HuH-7 (cell line): ENCODE measurements around the gene KCNQ1.

Source experiments
- DNase-seq: peaks from one replicate; pipeline ENCODE4 v3.0.0; 2011; ENCODE audit warnings: low spot score

The KCNQ1 gene

DNA sequence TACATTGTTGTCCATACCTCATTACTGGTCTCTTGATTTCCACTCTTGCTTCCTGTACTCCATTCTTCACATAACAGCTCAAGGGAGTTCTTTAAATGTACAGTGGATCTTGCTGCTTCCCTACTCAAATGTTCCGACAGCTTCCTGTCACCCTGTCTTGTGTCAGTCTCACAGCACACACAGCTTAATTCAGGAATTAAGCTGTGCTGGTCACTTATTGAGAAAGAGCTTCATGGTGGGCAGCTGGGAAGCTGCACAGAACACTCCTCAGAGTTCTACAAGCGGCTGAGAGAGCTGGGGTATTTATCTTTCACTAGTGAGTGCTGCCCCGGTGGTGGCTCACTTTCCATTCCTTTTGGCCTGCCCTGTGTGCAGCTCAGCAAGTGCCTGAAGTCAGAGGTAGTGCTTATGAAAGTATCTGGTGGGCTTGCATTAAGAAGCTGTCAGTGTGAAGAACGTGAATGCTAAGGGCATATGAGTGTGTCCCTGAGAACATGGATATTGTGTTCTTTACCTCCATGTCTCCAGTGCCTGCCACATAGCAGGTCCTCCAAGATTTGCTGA is 206.3 kb downstream of the KCNQ1 start:
- peak; percentile 0 for DNase-seq

DNA sequence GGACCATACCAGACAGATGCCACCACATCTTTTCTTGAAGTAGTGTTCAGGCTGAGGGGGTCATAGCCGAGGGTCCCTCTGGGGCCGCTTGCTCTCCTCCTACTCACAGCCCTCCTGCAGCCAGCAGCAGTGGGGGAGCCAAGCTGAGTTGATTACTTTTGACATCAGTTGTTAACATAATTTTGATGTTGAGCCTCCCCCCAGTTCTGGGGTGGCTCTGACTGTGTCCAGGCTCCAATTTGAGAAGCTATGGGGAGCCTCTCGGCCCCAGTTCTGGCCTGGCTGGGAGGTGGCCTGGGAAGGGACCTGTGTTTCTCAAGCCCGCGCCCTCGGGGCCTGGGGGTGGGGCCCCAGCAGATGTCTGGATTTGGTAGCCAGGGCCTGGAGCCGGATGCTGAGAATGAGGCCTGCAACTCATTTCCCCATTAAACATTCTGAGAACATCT is 207.0 kb downstream of the KCNQ1 start:
- DNase-seq, result peak; percentile 2

DNA sequence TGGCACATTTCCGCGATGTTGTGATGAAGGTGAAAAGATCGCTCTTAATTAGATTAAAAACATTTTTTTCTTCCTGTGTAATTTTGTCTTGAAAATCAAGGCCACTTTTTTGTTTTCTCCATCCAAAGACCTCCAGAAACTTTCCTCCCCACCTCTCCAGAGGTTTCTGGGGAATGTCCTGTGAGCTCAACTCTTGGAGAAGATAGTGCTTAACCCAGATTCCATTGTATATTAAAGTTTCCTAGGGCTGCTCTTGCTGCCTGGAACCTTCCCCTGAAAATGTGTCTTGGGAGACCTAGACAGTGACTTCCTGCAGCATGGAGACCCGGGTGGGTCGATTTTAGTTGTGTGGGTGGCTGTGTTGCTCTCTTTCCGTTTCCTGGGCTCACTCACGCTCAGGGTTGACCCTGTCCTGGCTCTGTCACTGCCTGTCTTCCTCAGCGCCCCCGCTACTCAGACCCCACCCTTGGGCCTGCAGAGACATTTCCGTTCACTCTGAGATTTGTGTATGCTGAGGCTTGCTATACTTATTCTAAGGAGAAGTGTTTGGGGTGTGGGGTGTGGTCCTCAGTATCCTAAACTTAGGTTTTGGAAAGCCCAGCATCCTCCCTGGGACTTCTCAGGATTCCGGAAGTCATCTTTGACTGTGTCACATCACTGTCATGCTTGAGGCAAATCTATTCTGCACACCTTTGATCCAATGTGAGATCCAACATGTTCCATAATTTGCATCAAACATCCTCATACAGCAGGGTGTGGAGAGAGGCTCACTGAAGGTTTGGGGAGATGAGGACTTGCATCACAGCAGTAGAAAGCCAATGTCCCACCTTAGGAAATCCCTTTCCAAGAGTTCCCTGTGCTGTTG is 207.8 kb downstream of the KCNQ1 start:
- DNase-seq, result peak; percentile 1

DNA sequence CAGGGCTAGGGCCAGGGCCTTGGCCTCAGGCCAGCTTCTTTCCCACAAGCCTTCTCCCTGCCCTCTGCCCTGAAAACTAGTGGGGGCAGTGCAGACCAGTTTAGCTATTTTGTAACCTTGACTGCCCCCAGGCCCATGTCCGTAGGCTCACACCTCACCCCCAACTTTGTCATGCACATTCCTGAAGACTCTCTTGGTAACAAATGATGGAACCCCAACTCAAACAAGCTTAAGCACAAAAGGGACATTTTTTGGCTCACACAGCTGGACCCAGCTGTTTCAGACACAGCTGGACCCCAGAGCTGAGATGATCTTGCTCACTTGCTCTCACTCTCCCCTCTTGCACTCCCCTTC is 208.4 kb downstream of the KCNQ1 start:
- peak; percentile 1 for DNase-seq

DNA sequence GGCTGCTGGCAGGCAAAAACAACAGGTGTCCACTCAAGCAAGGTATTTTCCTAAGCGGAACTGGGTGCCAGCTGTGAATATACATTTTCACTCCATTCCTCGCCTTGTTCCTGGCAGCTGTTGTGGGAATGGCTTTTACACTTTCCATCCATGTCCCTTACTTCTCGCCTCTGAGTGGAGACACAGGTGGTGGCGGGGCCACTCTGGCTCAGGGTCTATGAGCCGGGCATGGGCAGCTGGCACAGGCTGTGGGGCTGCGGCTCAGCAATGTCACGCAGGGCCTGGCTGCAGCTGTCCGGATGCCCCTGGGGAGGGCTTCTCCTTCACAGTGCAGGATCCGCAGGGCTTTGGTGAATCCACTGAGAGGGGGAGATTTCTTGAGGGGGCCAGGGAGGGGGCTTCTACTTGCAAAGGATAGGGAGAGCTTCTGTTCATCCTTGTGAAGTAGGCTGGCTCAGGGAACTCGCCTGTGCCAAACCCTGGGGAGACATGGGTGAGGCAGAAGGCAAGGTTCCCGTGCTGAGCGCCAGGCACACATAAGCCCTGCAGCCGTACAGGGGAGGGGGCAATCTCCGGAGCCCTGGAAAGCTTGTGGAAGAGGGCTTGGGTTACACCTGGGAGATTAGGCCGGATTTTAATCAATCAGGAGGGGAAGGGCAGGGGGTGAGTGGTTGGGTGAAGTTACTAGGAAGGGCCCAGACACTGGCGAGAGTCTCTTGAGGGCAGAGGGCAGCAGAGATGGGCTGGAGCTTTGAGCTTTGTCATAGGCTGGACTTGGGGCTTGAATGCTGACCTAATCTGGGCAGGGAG is 209.3 kb downstream of the KCNQ1 start:
- DNase-seq, result peak; percentile 4

DNA sequence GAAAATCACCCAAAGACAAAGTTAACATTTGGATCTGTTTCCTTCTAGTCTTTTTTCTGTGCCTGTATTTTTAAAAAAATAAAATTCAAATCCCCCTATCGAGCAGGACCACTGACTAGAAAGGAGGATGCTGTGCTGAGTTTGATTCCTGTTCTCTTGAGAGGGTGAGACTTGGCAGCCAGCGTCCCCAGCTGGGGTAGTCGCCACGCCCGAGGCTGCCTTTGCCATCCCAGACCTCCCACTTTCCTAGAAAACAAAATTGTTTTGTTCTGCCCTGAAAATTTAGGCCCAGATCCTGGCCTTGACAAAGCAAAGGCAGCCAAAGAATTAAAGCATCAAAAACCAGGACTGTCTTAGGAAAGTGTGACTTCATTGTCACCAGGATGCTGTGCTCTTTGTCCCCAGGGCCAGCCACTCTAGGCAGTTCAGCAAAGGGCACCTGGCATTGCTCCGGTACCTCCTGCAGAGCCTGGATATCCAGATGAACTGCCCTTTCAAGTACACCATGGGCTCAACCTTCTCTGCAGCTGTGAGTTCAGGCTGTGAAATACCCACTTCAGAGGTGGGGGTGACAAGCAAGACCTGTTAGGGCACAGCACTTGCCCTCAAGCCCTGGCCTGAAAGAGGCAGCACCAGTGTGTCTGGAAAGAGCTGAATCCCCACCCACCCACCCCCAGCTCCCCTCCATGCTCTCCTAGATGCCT is 210.4 kb downstream of the KCNQ1 start:
- DNase-seq, result no peak

DNA sequence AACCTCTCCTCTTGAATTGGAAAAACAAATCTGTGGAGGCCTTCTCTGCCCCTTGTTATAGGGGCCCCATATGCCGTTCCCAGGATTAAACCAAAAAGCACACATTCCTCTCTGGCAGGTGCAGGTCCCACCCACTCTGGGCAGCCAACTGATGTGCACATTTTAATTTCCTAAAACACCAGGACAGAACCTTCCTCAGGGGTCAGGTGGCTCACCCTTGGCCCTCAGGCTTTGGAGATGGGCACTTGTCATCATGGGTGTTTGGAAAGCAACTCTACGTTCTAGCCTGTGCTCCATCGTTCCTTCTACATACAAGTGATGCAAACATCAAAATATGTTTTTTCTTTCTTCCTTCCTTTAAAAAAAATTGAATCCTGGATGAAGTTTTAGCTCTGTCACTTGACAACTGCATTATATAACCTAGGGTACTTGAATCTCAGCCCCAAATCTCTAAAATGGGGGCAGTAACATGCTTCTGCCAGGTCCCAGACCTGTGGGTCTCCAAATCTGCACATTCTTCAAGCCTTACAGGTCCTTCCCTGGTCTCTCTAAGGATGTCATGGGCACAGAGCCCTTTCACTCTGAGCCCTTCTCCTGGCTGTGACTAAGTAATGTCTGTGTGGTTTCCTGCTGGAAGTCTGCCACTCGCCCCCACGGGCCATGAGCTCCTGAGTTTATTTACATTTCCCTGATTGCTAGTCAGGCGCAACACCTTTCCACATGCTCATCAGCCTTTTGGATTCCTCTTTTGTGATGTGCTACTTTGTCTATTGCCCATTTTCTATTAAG is 211.2 kb downstream of the KCNQ1 start:
- DNase-seq, result no peak

DNA sequence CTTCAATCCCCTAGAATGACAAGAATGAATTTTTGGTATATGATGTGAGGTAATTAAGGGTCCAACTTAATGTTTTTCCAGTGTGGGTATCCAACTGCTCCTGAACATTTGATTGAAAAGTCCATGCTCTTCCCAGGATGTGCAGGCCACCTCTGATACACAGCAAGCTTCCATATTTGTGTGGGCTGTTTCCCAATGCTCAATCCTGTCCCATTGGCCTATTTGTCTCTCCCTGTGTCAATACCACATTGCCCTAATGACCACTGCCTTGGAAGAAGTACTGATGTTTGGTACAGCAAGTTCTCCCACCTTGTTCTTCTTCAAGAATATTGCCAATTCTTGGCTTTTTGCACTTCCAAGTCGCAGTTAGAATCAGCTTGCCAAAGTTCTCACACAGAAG is 212.1 kb downstream of the KCNQ1 start:
- DNase-seq, result no peak

DNA sequence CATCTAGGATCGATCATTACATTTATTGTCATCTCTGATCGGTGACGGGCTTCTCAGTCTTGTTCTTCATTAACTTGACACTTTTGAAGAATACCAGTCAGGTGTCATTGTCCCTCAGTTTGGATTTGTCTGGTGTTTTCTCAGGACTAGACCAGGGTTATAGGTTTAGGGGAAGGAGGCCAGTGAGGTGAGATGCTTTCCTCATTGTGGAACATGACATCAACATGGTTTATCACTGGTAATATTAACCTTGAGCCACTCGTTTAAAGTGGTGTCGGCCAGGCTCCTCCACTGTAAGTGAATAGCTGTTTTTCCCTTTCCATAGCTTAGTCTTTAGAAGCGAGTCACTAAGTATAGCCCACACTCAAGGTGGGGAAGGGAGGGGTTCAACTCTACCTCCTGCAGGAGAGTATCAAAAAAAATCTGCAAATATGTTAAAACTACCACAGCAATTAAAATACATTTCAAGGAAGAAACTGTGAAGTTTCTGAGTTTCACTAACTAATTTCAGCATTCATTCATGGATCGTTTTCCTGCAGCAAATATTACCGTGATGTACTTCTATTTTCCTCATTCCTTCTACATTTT is 213.0 kb downstream of the KCNQ1 start:
- no peak for DNase-seq

DNA sequence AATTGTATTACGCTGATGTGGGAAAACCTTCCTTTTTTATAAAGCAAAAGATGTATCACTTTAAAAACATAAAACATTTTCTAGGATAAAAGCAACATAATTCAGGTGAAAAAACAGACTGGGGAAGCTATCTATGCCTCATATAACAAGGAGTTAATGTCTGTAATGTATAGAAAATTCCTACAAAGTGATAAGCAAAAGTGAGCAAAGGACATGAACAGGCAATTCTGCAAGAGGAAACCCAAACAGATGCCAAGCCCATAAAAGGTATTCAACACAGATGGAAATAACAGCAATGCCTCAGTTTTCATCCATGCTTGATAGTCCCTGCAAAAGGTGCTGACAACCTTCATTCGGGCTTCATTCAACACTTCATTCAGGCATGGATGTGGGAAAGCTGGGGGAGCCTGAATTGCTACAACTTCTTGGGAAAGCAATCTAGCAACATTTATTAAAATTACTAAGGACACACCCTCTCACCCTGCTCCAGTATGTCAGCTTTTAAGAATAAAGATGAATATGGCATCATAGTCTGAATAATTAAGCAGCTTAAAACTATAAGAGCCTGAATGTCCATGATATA is 215.6 kb downstream of the KCNQ1 start:
- DNase-seq, result no peak

DNA sequence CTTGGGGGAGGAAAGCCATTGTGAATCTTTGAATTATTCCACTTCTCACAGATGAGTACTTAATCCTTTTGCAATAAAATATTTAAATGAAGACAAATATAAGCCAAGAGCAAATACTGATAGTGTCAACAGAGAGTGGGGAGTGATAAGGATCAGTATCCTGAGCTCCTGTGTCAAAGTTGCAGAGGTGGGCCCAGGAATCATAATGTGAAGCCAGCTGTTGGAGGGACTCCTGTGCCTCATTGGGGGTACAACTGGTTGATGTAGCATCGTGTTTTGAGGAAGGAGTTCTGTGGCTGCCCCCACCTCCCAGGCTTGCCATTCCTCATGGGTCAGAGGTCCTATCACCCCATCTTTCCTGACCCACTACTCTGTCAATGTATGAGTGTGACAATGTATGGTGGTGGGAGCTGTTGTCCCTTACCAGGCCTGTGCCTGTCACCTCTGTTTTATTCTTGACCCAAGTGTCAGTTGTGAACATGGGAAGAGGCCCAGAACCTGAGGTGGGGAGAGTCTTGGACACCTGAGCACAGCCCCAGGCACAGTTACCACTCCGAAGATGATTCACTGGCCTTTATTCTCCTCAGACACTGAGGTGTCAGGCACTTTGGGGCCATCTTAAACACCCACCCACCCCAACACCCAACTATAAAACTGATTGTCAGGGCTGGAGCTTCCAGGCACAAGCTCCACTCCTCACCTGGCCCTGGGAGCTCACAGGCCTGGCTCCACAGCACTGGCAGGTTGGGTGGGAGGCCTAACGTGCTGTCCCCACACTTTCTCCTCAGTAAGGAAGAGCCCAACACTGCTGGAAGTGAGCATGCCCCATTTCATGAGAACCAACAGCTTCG is 216.6 kb downstream of the KCNQ1 start:
- no peak for DNase-seq

DNA sequence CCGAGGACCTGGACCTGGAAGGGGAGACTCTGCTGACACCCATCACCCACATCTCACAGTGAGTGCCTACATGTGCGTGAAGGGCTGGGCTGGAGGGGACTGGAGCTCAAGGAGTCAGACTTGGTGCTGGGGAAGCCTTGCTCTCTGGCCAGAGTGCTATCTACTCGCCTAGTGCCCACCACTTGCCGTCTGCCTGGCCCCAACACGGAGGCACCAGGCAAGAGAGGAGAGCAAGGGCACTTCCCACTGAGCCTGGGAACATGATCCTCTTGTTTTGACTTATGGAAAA is 217.2 kb downstream of the KCNQ1 start:
- no peak for DNase-seq

DNA sequence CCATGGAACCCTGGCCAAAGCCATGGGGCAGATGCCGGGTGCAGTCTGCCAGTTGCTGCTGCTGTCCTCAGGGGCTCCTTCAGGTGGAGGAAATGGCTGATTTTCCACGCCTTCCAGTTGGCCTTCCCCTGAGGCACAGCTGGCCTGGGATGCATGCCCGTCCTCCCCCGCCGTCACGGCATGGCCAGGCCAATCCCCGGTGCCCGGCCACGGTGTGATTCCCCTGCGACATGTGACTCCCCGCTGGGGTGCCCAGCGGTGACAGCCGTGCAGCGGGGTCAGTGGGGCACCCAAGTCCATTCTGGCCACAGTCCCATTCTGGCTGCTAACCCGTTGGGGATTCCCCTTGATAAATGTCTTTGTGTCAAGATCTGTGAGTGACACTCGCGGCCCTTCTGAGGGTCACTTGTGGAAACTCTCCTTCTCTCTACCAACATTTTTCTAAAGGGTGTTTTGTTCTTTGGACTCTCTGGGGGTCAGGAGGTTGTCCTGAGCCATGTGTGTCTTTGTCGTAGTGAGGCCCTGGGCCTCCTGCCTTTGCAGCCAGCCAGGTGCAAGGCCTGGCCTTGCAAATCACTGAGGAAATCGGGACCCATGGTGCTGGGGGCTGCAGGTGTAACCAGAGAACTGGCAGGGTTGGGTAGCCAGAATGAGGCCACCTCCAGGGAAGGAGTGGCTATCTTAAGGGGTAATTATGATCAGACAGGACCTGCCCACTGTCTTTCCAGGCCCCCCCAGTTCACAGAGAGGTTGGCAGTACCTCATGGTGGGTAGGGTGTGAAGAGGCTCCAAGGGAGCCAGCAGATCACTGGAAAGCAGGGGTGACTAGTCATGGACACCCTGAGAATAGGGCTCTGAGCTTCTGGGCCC is 217.9 kb downstream of the KCNQ1 start:
- DNase-seq, result no peak

DNA sequence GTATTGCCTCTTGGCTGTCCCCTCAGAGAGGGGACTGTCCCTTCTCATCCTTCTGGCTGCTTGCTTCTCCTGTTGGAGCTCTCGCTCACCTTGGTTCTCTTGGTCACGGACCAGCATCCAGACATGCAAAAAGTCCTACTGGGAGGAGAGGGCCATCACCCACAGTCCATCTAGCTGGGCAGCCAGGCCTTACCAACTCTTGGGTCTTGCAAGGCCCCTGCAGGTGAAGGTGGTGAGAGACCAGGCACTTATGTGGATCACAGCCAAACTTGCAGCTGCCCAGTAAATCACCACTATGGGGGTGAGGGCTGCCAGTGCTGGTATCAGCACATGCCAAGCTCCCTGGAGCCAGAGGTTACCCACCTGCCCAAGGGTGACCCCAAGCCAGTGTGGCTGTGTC is 218.7 kb downstream of the KCNQ1 start:
- DNase-seq, result no peak

DNA sequence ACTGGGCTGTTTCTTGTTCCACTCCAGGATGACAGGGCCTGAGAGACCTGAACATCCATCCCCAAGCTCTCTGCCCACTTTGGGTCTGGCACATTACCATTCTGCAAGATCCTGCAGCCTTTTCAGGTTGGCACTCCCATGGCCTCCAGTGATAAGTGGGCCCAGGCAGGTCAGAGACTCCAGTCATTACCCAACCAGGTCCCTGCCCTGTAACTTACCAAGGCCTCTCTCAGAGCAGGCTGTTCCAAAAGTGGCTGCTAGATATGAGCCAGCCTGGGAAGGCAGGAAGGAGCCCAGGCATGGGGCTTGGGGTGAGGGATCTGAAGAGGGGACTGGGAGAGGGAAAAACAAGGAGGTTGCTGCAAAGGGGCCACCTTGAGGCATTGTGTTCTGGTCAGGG is 219.1 kb downstream of the KCNQ1 start:
- DNase-seq, result no peak

DNA sequence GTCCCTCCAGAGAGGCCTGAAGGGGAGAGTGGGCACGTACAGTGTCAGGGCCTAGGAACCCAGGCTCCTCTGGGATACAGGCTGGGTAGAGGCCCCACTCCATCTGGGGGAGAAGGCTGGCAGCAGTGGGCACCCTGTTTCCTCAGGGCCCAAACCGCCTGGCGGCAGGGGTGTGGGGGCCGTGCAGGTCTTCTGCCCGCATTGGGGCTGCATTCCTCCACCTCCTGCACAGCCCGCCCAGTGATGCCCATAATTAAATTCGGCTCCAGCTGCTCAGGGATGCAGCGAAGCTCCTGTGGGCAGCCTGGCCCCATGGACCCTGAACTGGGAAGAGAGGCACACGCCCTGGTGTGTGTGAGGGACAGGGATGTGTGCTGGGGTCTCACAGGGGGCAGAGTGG is 219.6 kb downstream of the KCNQ1 start:
- DNase-seq, result no peak

DNA sequence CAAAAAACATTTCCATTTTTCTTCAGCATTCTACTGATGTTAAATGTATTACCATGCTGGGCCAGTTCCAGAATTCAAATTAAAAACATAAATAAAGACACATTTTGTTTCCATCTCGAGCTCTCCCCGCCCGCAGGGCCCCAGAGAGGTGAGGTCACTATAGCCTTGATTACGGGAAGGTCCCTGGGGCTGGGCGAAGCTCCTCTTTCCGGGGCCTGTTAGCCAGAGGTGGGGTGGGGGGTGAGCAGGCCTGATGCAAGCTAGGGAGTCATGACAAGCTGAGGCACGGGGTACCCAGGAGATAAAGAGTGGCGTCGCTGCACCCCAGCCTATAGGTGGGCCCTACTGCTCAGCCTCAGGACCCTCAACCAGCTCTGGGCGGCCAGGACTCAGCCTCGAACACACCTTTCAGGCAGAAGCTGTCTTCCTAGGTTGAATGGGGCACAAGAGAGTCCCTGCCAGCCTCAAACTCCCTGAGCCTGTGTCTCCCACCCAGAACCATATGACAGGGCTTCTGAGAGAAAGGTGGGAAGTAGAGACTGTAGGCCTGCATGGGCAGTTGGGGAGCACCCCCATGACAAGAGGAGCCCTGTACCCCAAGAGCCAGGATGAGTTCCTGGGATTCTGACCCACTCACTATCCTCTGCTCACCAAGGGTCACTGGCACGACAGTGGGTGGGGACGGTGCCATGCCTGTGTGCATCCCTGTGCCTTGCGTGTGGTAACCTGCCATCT is 220.2 kb downstream of the KCNQ1 start:
- DNase-seq, result no peak
